SHP77 (cell line): ENCODE measurements around the gene MUC22.

Experiments
- DNase-seq, 2 experiments: peaks; one replicate each; lab custom pipeline; 2025; lab: John Stamatoyannopoulos, UW

The MUC22 gene

DNA sequence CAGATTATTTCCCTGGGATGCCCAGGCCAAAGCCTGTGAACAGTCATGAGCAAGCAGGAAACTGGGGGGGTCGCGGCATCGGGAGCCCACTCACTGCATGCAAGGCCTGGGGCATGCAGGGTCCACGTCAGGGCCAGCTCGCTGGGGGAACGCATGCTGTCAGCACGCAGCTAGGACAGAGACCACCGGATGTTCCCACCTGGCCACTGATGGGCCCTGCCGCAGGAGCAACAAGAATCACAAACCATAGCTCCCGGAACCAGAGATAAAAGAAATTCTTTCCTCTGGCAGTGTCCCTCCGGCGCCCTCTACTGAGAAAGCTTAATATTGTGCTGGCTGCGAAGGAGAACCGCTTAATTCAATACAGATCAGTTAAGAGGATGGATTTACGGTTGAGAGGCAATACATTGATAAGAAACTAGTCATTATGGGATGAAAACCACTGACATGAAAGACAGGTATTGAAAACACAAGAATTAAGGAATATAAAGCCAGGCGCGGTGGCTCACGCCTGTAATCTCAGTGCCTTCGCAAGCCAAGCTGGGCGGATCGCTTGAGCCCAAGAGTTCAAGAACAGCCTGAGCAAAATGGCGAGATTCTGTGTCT is 69.5 kb downstream of the MUC22 start:
- DNase-seq, result peak; percentile 49 to 69

DNA sequence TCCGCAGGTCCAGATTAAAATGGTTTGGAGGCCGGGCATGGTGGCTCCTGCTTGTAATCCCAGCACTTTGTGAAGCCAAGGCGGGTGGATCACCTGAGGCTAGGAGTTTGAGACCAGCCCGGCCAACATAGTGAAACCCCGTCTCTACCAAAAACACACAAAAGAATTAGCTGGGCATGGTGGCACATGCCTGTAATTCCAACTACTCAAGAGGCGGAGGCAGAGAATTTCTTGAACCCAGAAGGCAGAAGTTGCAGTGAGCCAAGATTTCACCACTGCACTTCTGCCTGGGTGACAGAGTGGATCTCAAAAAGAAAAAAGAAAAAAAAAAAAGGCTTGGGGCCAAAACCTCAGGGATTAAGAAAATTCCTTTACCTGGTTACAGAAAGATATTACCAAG is 71.6 kb downstream of the MUC22 start:
- DNase-seq, result no peak

DNA sequence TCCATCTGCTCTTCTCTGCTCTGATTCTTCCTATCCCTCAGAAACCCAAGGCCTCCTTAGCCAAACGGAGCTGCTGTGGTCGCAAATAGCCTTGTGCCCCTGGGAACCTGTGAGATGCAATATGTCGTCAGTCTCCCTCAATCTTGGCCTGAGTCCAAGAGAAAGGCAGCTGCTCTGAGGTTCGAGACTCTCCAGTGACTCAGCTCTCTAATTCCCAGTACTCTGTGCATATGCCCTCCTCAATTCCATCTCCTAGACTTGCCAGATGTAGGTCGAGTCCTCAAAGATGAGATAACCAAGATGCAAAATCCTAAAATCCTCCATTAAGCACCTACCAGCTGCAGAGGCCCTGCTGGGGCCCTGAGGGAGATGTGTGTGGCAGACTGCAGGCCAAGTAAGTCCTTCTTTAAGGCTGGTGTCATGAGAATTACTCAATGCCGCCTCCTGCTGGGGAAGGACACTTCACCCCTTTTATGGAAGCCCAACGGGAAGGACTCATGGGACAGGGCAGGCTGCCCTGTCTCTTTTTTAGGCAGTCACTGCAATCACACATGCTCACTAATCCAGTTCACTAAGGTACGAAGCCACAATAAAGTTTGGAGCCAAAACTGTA is 73.6 kb downstream of the MUC22 start:
- DNase-seq, result peak; percentile 31 to 51
